GM18907 (cell line): ENCODE measurements around the gene AP5S1.

ENCODE experiments used
- ATAC-seq: cut with Tn5 transposase; IDR thresholded peaks from one replicate; pipeline ENCODE4 v1.9.1; 2021; ENCODE audit warnings: mild to moderate bottlenecking, moderate library complexity; ENCODE audit not compliant: unreplicated experiment

AP5S1 gene

DNA sequence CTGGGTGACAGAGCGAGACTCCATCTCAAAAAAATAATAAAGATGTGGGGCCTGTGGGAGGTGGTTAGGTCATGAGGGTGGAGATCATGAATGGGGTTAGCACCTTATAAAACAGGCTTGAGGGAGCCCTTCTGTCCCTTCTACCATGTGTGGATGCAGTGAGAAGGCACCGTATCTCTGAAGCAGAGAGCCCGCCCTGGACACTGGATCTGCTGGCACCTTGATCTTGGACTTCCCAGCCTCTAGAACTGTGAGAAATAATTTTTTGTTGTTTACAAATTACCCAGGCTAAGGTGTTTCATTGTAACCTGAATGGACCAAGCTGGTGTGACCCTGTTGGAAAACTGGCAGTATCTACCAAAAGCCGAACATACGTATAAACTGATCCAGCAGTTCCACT is 53.2 kb downstream of the AP5S1 start:
- ATAC-seq: no peak

DNA sequence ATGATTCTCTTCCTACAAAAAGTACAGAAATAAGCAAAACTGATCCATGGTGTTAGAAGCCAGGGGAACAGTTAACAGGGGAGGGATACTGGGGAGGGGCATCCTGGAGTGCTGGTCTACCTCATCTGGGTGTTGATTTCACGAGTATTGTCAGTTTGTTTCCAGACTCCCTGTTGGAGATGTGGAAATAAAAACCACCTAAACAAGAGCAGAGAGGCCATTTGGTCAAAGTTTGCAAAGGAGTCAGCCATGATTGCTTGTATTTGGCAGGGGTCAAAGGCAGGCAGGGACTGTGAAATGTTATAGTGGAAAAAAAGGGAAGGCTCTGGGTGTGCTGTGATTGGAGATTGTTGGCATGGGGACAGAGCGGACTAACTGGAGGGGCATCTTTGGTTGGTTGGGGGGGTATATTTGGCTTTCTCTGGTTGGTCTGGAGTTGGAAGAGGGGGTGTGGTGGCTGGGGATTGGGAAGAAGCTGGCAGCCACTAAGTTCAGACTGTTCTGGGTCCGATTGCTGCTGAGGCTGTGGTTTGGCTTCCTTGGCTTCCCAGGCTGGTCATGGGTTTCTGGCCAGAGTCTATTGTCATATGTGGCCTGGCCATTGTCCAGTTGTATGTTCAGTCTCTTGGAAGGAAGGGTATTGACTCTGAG is 54.0 kb downstream of the AP5S1 start:
- ATAC-seq: no peak

DNA sequence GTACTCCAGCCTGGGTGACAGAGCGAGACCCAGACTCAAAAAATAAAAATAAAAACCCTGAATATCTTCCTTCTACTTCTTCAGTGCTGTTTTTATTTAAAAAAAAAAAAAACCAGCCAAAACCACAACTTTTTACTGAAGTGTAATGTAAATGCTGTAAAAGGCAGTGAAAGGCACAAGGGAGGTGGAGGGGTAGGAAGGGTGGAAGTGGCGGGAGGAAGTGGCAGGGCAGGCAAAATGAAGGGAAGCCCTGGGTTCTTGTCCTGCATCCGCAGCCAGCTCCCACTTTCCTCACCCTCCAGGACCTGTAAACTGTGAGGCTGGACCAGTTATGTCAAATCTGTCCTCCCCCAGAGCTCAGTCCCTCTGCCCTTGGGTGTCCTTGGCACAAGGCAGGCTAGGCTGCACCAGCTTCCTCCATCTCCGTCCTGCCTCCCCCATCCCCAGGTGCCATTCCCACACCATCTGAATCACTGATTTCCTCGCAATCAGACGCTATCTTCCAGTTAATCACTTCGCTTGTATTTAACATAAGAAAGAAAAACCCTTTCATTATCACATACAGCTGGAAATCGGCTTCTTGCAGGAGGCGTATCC is 55.1 kb downstream of the AP5S1 start:
- no peak for ATAC-seq

DNA sequence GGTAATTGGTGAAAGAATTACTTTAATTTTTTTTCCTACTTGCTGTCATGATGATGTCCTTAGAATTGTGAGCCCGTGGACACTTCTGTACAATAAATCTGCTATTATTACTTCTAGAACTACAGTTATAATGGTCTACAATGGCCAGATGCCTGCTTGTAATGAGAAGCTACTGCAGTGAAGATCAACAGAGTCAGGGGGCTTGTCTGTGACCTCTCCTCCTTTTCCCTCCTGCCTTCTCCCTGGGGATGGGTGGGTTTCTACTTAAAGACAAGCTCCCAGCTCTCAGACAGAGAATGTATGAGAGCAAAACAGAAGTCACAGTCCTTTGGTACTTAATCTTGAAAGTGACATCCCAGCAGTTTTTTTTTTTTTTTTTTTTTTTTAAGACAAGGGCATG is 55.7 kb downstream of the AP5S1 start:
- ATAC-seq: no peak

DNA sequence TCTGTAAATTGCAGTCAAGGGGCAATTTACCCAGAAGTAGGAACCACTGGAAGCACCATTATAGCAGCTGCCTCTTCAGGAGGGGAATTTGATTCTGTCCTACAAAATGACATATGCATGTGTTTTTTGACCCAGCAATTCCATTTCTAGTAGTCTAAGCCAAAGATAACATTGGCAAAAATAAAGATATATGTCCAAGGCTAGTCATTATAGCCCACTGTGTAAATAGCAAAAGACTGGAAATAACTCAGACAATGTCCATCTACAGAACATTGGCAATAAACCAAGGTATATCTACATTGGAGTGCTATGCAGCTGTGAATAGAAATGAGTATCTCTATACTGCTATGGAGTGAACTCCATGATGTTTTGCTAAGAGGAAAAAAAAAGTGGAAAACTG is 56.3 kb downstream of the AP5S1 start:
- no peak for ATAC-seq
